ENCODE measurements around the gene EFCAB6. TPM values are rescaled to one million over a fixed set of nuclear protein-coding genes. Genes with fewer than 3 reads are reported as not detected.

Gene EFCAB6
- total and polyA plus RNA-seq, 2 donors (not counting 3 experiments of a cell fraction or from before 2014, with no cell fraction given): 0.07 to 0.31 TPM

DNA sequence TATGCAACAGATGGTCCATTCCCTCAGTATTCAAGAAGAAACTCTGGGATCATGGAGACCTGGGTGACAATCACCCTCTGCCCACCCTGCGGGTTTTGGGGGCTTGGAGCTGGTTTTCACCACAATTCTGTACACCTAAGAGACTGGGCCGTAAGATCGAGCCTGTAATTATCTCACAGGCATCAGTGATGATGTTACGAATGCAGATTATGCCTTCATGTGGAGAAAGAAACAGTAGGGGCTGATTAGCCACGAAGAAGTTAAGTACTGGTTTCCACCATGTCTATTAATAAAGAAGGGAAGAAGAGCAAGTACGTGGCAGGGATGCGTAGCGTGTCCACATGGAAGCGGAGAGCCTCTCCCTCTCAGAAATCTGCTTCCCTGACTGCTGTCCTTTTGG lies 5.3 kb upstream of the EFCAB6 start:
- intact Hi-C loops (cut with micrococcal nuclease): no loop called here
- Histone ChIP-seq H3K4me2 (ENCODE audit: insufficient read depth, low read length) (no peak overlapping the region), H3K36me3 (ENCODE audit: control insufficient read depth in 2 of 2, extremely low read depth in 1 of 2, insufficient read depth in 2 of 2, low read length in 2 of 2) (no peaks in the 10 kb centered on the region), H3K27ac (ENCODE audit: insufficient read depth, low read depth, low read length) (no peak overlapping the region), H3K9ac (replicated peaks; ENCODE audit: extremely low read depth, insufficient read depth, low read length) (no peak overlapping the region), H3K9me1 (replicated peaks; ENCODE audit: control insufficient read depth, extremely low read depth, insufficient read depth, low read length) (no peaks in the 10 kb centered on the region), H3K4me3 (replicated peaks in 1 of 3; ENCODE audit: insufficient read depth in 1 of 3, low read depth in 1 of 3, low read length in 3 of 3) (no peak overlapping the region), H3K79me2 (ENCODE audit: control insufficient read depth, insufficient read depth, low read length) (no peaks in the 10 kb centered on the region), H2AFZ (ENCODE audit: low read depth, low read length) (no peak overlapping the region), H4K20me1 (replicated peaks; ENCODE audit: control insufficient read depth, extremely low read depth, insufficient read depth, low read length) (no peaks in the 10 kb centered on the region), H3K27me3 (ENCODE audit: control insufficient read depth in 2 of 2, insufficient read depth in 2 of 2, low read length in 2 of 2) (no peaks in the 10 kb centered on the region), H3K9me3 (replicated peaks; ENCODE audit: control insufficient read depth, insufficient read depth, low read length) (no peaks in the 10 kb centered on the region), H3K4me1 (ENCODE audit: control insufficient read depth, extremely low read depth, insufficient read depth, low read length) (peaks cover 7% of the 10 kb centered on the region)
- no peak for FAIRE-seq
- TF ChIP-seq POLR2A (IDR thresholded peaks at IDR 0.05; ENCODE audit: low read depth, low read length) (no peak), FOS (IDR thresholded peaks at IDR 0.05; ENCODE audit: borderline replicate concordance, insufficient read depth, low read length) (no peak), MYC (IDR thresholded peaks at IDR 0.05; ENCODE audit: low read depth, low read length) (no peak), GATA2 (IDR thresholded peaks at IDR 0.05; ENCODE audit: insufficient read depth, insufficient read length, low read depth, low read length) (no peak), POLR2AphosphoS5 (IDR thresholded peaks at IDR 0.05; ENCODE audit: insufficient read depth, low read depth, low read length) (no peak), JUN (IDR thresholded peaks at IDR 0.05; ENCODE audit: borderline replicate concordance, insufficient read depth, insufficient read length, low read depth) (no peak), EZH2 (IDR thresholded peaks at IDR 0.05; ENCODE audit: borderline replicate concordance, low read depth, low read length, severe bottlenecking) (no peak)
- TF ChIP-seq, protein P1, sequence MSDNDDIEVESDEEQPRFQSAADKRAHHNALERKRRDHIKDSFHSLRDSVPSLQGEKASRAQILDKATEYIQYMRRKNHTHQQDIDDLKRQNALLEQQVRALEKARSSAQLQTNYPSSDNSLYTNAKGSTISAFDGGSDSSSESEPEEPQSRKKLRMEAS (IDR thresholded peaks at IDR 0.05; ENCODE audit: insufficient read depth, insufficient read length): no peak
- TF ChIP-seq, protein P2, sequence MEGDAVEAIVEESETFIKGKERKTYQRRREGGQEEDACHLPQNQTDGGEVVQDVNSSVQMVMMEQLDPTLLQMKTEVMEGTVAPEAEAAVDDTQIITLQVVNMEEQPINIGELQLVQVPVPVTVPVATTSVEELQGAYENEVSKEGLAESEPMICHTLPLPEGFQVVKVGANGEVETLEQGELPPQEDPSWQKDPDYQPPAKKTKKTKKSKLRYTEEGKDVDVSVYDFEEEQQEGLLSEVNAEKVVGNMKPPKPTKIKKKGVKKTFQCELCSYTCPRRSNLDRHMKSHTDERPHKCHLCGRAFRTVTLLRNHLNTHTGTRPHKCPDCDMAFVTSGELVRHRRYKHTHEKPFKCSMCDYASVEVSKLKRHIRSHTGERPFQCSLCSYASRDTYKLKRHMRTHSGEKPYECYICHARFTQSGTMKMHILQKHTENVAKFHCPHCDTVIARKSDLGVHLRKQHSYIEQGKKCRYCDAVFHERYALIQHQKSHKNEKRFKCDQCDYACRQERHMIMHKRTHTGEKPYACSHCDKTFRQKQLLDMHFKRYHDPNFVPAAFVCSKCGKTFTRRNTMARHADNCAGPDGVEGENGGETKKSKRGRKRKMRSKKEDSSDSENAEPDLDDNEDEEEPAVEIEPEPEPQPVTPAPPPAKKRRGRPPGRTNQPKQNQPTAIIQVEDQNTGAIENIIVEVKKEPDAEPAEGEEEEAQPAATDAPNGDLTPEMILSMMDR (IDR thresholded peaks at IDR 0.05; ENCODE audit: extremely low read depth in 1 of 2, insufficient read depth in 1 of 2, low read depth in 1 of 2, low read length in 2 of 2): no peak
- no peak for DNase-seq (ENCODE audit: low read depth, low spot score)
- BruUV-seq (replicated peaks): no TSS peak
- ChIA-PET CTCF (interaction anchor here (1.6 kb wide), 1 partner anchor 10 kb away, joined by 5 read pairs; no protein-coding TSS in a partner anchor), POLR2A (no interaction called here)
- dilution Hi-C loops (cut with MboI; ENCODE audit: extremely low pct_ligation_motif_present, low sequenced_read_pairs): no loop called here

Measured in endothelial cell of umbilical vein (primary cell).